Endodermal cell (in vitro differentiated cells): ENCODE data around the gene XAB2. TPM values are rescaled to one million over a fixed set of nuclear protein-coding genes. Genes with fewer than 3 reads are reported as not detected.

Experiments used
- DNase-seq: peaks from one replicate; pipeline ENCODE4 v3.0.0-alpha.2; 2017
- H3K27ac ChIP-seq: 2 replicates; pipeline ENCODE4 v1.5.1; 2013; ENCODE audit warnings: mild to moderate bottlenecking, low read depth, low read length, moderate library complexity
- H3K27me3 ChIP-seq: 2 replicates; pipeline ENCODE4 v1.6.1; 2013; ENCODE audit warnings: mild to moderate bottlenecking, low read length, moderate library complexity; ENCODE audit not compliant: insufficient read depth, control insufficient read depth, poor library complexity, severe bottlenecking
- H3K36me3 ChIP-seq: 2 replicates; pipeline ENCODE4 v1.7.0; 2013; ENCODE audit warnings: mild to moderate bottlenecking, low read length, moderate library complexity; ENCODE audit not compliant: control insufficient read depth, insufficient read depth
- H3K4me1 ChIP-seq: one replicate; pipeline ENCODE4 v1.7.0; 2013; ENCODE audit warnings: low read length; ENCODE audit not compliant: control insufficient read depth, insufficient read depth
- H3K4me3 ChIP-seq: 2 replicates; pipeline ENCODE4 v1.5.1; 2013; ENCODE audit warnings: mild to moderate bottlenecking, low read length, moderate library complexity
- H3K9ac ChIP-seq: 2 replicates; pipeline ENCODE4 v1.6.1; 2013; ENCODE audit warnings: mild to moderate bottlenecking, low read length, moderate library complexity; ENCODE audit not compliant: poor library complexity, severe bottlenecking; ENCODE audit errors: extremely low read depth
- H3K9me3 ChIP-seq: 2 replicates; pipeline ENCODE4 v1.6.1; 2013; ENCODE audit warnings: mild to moderate bottlenecking, low read length, moderate library complexity; ENCODE audit not compliant: control insufficient read depth
- H3K27ac Mint-ChIP-seq: 2 replicates; pipeline ENCODE4 v1.8.0; 2020; ENCODE audit warnings: mixed read lengths
- H3K27me3 Mint-ChIP-seq: 2 replicates; pipeline ENCODE4 v1.8.0; 2021; ENCODE audit warnings: mild to moderate bottlenecking, mixed read lengths; ENCODE audit not compliant: insufficient read depth
- H3K36me3 Mint-ChIP-seq: 2 replicates; pipeline ENCODE4 v1.8.0; 2020; ENCODE audit warnings: low read depth, mixed read lengths
- H3K4me1 Mint-ChIP-seq: 2 replicates; pipeline ENCODE4 v1.8.0; 2020; ENCODE audit warnings: mixed read lengths
- H3K4me3 Mint-ChIP-seq: 2 replicates; pipeline ENCODE4 v1.8.0; 2020; ENCODE audit warnings: mild to moderate bottlenecking, moderate library complexity, mixed read lengths
- H3K9me3 Mint-ChIP-seq: 2 replicates; pipeline ENCODE4 v1.8.0; 2020; ENCODE audit warnings: mild to moderate bottlenecking, mixed read lengths
- WGBS, 2 experiments: methylation state at CpG; one replicate each; pipeline versions ENCODE4 v1.1.5 to v1.1.7; 2013; ENCODE audit warnings: missing lambda C conversion rate in 2 of 2, mixed read lengths in 1 of 2; ENCODE audit not compliant: insufficient coverage in 1 of 2, insufficient read length in 1 of 2; 5-methylcytosine and 5-hydroxymethylcytosine counted together
- total RNA-seq, 2 donors: library from RNA; stranded (reverse); fragmentation: NEBNext Ultra II Directional in 1 of 2; extraction: Animal tissue kit (Norgen Biotek cat#: 25700) in 1 of 2; gene quantifications; 2 replicates in 1 of 2; 3 replicates in 1 of 2; pipeline ENCODE4 v1.2.1, GENCODE V29; 2021
- TF ChIP-seq, protein P1 (sequence below): fragments of 200-600 bp; sonication (generic); conservative IDR thresholded peaks from 2 replicates; pipeline ENCODE4 v1.5.0; 2021; ENCODE audit warnings: antibody characterized with exemption, mild to moderate bottlenecking

The XAB2 gene
- total RNA-seq, 2 donors from 2014 or later, result 44.3 to 46.6 TPM

DNA sequence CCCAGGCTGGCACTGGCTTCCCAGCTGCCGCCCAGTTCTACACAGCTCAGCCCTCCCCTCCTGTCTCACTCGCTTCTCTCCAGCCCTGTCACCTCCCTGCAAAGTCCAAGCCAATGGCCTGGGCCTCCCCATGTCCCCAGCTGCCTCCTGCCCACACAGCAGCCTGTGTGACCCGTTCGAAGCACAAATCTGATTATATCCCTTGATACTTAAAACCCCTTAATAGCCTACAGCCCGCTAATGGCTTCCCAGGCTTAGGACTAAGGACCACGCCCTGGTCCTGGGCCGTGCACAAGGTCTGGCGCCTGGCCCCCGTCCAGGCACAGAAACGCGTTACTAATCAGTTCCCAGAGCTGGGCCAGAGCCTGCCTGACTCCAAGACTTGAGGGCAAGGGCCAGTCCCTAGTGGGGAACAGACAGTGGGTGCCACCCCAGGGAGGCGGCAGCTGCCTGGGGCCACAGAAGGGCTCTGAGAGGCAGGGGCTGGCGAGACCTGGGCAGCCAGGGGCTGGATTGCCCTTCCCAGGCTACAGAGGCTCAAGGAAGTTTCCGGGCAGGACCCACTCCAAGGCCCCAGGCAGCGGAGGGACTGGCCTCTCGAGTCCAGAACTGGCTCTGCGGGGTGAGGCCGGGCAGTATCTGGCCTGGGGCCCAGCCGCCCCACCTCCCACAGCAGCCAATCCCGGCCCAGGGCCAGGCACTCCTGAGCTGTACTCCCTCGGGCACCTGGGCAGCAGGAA, 10.4 kb downstream of the XAB2 start:
- Mint-ChIP-seq H3K4me3 (no peak overlapping the region), H3K27ac (peak overlapping the region; percentile 55), H3K4me1 (no peaks in the 10 kb centered on the region), H3K36me3 (peaks cover 56% of the 10 kb centered on the region), H3K27me3 (no peaks in the 10 kb centered on the region), H3K9me3 (no peaks in the 10 kb centered on the region)
- H3K4me3 ChIP-seq, result no peak overlapping the region
- no peak for DNase-seq
- H3K36me3 ChIP-seq, result peaks cover 22% of the 10 kb centered on the region
- no peak overlapping the region for H3K27ac ChIP-seq
- H3K9me3 ChIP-seq, result no peaks in the 10 kb centered on the region
- no peaks in the 10 kb centered on the region for H3K4me1 ChIP-seq
- no peaks in the 10 kb centered on the region for H3K27me3 ChIP-seq
- H3K9ac ChIP-seq, result no peak overlapping the region
- 95 to 97% methylated on average over 10 to 21 of the region's 21 CpGs for WGBS, 2 experiments
- TF ChIP-seq, protein P1, sequence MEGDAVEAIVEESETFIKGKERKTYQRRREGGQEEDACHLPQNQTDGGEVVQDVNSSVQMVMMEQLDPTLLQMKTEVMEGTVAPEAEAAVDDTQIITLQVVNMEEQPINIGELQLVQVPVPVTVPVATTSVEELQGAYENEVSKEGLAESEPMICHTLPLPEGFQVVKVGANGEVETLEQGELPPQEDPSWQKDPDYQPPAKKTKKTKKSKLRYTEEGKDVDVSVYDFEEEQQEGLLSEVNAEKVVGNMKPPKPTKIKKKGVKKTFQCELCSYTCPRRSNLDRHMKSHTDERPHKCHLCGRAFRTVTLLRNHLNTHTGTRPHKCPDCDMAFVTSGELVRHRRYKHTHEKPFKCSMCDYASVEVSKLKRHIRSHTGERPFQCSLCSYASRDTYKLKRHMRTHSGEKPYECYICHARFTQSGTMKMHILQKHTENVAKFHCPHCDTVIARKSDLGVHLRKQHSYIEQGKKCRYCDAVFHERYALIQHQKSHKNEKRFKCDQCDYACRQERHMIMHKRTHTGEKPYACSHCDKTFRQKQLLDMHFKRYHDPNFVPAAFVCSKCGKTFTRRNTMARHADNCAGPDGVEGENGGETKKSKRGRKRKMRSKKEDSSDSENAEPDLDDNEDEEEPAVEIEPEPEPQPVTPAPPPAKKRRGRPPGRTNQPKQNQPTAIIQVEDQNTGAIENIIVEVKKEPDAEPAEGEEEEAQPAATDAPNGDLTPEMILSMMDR, result no peak

DNA sequence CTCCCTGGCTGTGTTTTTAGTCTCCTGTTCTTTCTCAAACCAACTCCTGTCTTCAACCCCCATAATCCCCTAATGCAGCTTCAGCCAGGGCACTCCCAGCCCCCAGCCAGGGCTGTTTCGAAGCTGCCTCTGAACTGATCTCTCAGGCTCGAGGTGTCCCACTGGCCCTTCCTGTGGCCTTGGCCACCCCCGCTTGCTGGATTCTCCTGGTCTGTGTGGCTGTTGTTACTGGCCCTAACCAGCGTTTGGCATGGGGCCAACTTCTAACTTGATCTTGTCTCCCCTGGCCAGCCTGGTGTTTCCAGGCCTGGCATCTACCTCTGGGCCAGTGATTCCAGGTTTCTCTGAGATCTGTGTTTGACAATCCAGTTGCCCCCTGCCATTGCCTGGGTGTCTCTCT, 11.0 kb downstream of the XAB2 start:
- Histone ChIP-seq H3K36me3 (peaks cover 22% of the 10 kb centered on the region), H3K9me3 (no peaks in the 10 kb centered on the region), H3K4me1 (no peaks in the 10 kb centered on the region), H3K4me3 (no peak overlapping the region), H3K27ac (no peak overlapping the region), H3K27me3 (no peaks in the 10 kb centered on the region), H3K9ac (no peak overlapping the region)
- Mint-ChIP-seq H3K27me3 (no peaks in the 10 kb centered on the region), H3K9me3 (no peaks in the 10 kb centered on the region), H3K27ac (peak overlapping the region; percentile 55), H3K36me3 (peaks cover 60% of the 10 kb centered on the region), H3K4me3 (no peak overlapping the region), H3K4me1 (no peaks in the 10 kb centered on the region)
- DNase-seq, result no peak
- 82 to 90% methylated on average over 2 to 4 of the region's 4 CpGs for WGBS, 2 experiments
- TF ChIP-seq, protein P1, result no peak

DNA sequence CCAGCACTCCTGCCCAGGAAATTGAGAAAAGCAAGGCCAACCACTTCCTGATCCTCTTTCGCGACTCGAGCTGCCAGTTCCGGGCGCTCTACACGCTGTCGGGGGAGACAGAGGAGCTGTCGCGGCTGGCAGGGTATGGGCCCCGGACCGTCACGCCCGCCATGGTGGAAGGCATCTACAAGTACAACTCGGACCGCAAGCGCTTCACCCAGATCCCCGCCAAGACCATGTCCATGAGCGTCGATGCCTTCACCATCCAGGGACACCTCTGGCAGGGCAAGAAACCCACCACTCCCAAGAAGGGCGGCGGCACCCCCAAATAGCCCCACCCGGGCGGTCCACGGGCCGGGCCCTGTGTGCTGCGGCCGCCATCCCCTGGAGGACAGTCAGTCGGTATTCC, 11.6 kb downstream of the XAB2 start:
- H3K4me3 Mint-ChIP-seq, result no peak overlapping the region
- H3K9me3 Mint-ChIP-seq, result no peaks in the 10 kb centered on the region
- peaks cover 54% of the 10 kb centered on the region for H3K36me3 Mint-ChIP-seq
- no peak for DNase-seq
- no peak overlapping the region for H3K27ac Mint-ChIP-seq
- WGBS, 2 experiments, result 94 to 98% methylated on average over 14 to 28 of the region's 28 CpGs
- Histone ChIP-seq H3K4me3 (no peak overlapping the region), H3K4me1 (no peaks in the 10 kb centered on the region), H3K9me3 (no peaks in the 10 kb centered on the region), H3K27me3 (no peaks in the 10 kb centered on the region), H3K36me3 (peaks cover 18% of the 10 kb centered on the region), H3K27ac (no peak overlapping the region), H3K9ac (no peak overlapping the region)
- H3K27me3 Mint-ChIP-seq, result no peaks in the 10 kb centered on the region
- no peaks in the 10 kb centered on the region for H3K4me1 Mint-ChIP-seq
- TF ChIP-seq, protein P1, result no peak
